A549 (cell line): ENCODE data around the gene IFI44. TPM values are rescaled to one million over a fixed set of nuclear protein-coding genes. Genes with fewer than 3 reads are reported as not detected.

ENCODE experiments used
- ATAC-seq, 2 experiments: fragments of 200-7000 bp in 1 of 2; fragments of >200 bp in 1 of 2; cut with Nextera tagmentation in 1 of 2; cut with Tn5 transposase in 1 of 2; 3 replicates each; pipeline versions ENCODE4 v1.8.0 to v1.9.1; 2018 to 2020; ENCODE audit warnings: mild to moderate bottlenecking in 1 of 2, moderate library complexity in 1 of 2
- CTCF ChIA-PET: fragments of 300-600 bp; sonication (Branson Sonifier 250); formaldehyde crosslinking; extraction: SDS; loops from one replicate; lab custom pipeline; 2021; ENCODE audit warnings: antibody characterized with exemption, inconsistent platforms; lab: Yijun Ruan, JAX
- POLR2A ChIA-PET: fragments of 350-600 bp; formaldehyde crosslinking; extraction: SDS; loops from one replicate; lab custom pipeline; 2021; ENCODE audit warnings: antibody characterized with exemption, inconsistent platforms; lab: Yijun Ruan, JAX
- DNase-seq, 2 experiments: peaks; one replicate each; pipeline versions ENCODE4 v3.0.0 to v3.0.0-alpha.2; 2011 to 2016; ENCODE audit warnings: low read depth in 1 of 2, low spot score in 1 of 2
- FAIRE-seq: peaks from 2 replicates; lab custom pipeline; 2011; peaks lifted over from hg19 to GRCh38; lab: Jason Lieb, UNC
- H3K27ac ChIP-seq, 2 experiments: fragments of >200 bp; sonication (Bioruptor Twin); formaldehyde crosslinking; 3 replicates each; pipeline ENCODE4 v1.5.1; 2016 to 2017
- H3K4me1 ChIP-seq: fragments of >200 bp; sonication (Bioruptor Twin); formaldehyde crosslinking; 3 replicates; pipeline ENCODE4 v1.6.1; 2016
- H3K4me2 ChIP-seq: fragments of >200 bp; sonication (Bioruptor Twin); formaldehyde crosslinking; 3 replicates; pipeline ENCODE4 v1.6.1; 2016
- H3K4me3 ChIP-seq: fragments of >200 bp; sonication (Bioruptor Twin); formaldehyde crosslinking; 3 replicates; pipeline ENCODE4 v1.5.1; 2016
- H3K9me3 ChIP-seq: fragments of >200 bp; sonication (Bioruptor Twin); formaldehyde crosslinking; 3 replicates; pipeline ENCODE4 v1.6.1; 2016
- CHD2 ChIP-seq: fragments of 150-350 bp; IDR thresholded peaks from 2 replicates; pipeline ENCODE4 v1.6.1; 2014; ENCODE audit warnings: low read length; ENCODE audit not compliant: partially characterized antibody
- CHD4 ChIP-seq: fragments of 200-600 bp; sonication (generic); IDR thresholded peaks from 2 replicates; pipeline ENCODE4 v1.6.1; 2016; ENCODE audit warnings: antibody characterized with exemption, mild to moderate bottlenecking, borderline replicate concordance
- ESRRA ChIP-seq: fragments of 150-350 bp; IDR thresholded peaks from 2 replicates; pipeline ENCODE4 v1.6.1; 2014; ENCODE audit warnings: mild to moderate bottlenecking, low read length, borderline replicate concordance
- FOSB ChIP-seq: fragments of 250-450 bp; sonication (Bioruptor Pico); IDR thresholded peaks from 2 replicates; pipeline ENCODE4 v1.5.0; 2020; ENCODE audit warnings: mild to moderate bottlenecking, moderate library complexity
- GATA3 ChIP-seq: IDR thresholded peaks from 2 replicates; pipeline ENCODE4 v1.6.1; 2012; ENCODE audit warnings: borderline replicate concordance
- HDAC2 ChIP-seq: fragments of 200-600 bp; sonication (generic); IDR thresholded peaks from 2 replicates; pipeline ENCODE4 v1.6.1; 2016
- HOXB13 ChIP-seq: fragments of 250-450 bp; sonication (Bioruptor Pico); IDR thresholded peaks from 2 replicates; pipeline ENCODE4 v1.5.0; 2020; ENCODE audit warnings: low read depth, mild to moderate bottlenecking, moderate library complexity
- HOXB5 ChIP-seq: fragments of 250-450 bp; sonication (Bioruptor Pico); IDR thresholded peaks from 2 replicates; pipeline ENCODE4 v1.5.0; 2020; ENCODE audit warnings: mild to moderate bottlenecking, moderate library complexity
- JUNB ChIP-seq: fragments of >200 bp; sonication (Bioruptor Twin); formaldehyde crosslinking; IDR thresholded peaks from 2 replicates; pipeline ENCODE4 v1.6.1; 2016
- MAZ ChIP-seq: fragments of 150-350 bp; IDR thresholded peaks from 2 replicates; pipeline ENCODE4 v1.6.1; 2014; ENCODE audit warnings: antibody characterized with exemption, low read depth, low read length, borderline replicate concordance
- MYC ChIP-seq: IDR thresholded peaks from 2 replicates; pipeline ENCODE4 v1.6.1; 2012; ENCODE audit warnings: mild to moderate bottlenecking, inconsistent platforms, low read length, improper control_type of control experiment, borderline replicate concordance
- NFE2L2 ChIP-seq: fragments of 150-350 bp; conservative IDR thresholded peaks from 2 replicates; pipeline ENCODE4 v1.6.1; 2014; ENCODE audit warnings: low read length
- NR3C1 ChIP-seq: fragments of >200 bp; sonication (Bioruptor Twin); formaldehyde crosslinking; IDR thresholded peaks from 3 replicates; pipeline ENCODE4 v1.6.1; 2017
- PHF8 ChIP-seq: fragments of 200-600 bp; sonication (generic); IDR thresholded peaks from 2 replicates; pipeline ENCODE4 v1.6.1; 2016; ENCODE audit warnings: low read depth, mild to moderate bottlenecking, antibody characterized with exemption, moderate library complexity, borderline replicate concordance
- POLR2AphosphoS2 ChIP-seq: conservative IDR thresholded peaks from 2 replicates; pipeline ENCODE4 v1.6.1; 2012; ENCODE audit warnings: low read length, improper control_type of control experiment, inconsistent platforms
- RARB ChIP-seq: fragments of 250-450 bp; sonication (Bioruptor Pico); IDR thresholded peaks from 2 replicates; pipeline ENCODE4 v1.8.0; 2021; ENCODE audit warnings: mild to moderate bottlenecking, moderate library complexity
- SREBF2 ChIP-seq: fragments of 450-650 bp; IDR thresholded peaks from 2 replicates; pipeline ENCODE4 v1.6.1; 2014; ENCODE audit warnings: mild to moderate bottlenecking, moderate library complexity
- ZNF302 ChIP-seq: fragments of 250-450 bp; sonication (Bioruptor Pico); IDR thresholded peaks from 2 replicates; pipeline ENCODE4 v1.9.0; 2021; ENCODE audit warnings: inconsistent platforms, mild to moderate bottlenecking, moderate library complexity
- WGBS: methylation state at CpG from one replicate; pipeline ENCODE4 v1.1.6; 2017; ENCODE audit errors: missing lambda C conversion rate; 5-methylcytosine and 5-hydroxymethylcytosine counted together
- polyA plus RNA-seq, 4 experiments: library from polyadenylated mRNA; depleted of rRNA in 3 of 4; stranded (reverse); fragments of >200 nt; fragmentation: RNase III in 1 of 4; extraction: RNeasy Plus Mini Kit Qiagen cat#74134 plus additional on column Dnase treatment in 1 of 4; gene quantifications; 2 replicates in 3 of 4; 3 replicates in 1 of 4; pipeline ENCODE4 v1.2.3, GENCODE V29; 2011 to 2017
- TF ChIP-seq, protein P1 (sequence below): fragments of >200 bp; sonication (Bioruptor Twin); formaldehyde crosslinking; IDR thresholded peaks from 2 replicates; pipeline ENCODE4 v1.6.1; 2016
- TF ChIP-seq, protein P2 (sequence below): fragments of 450-650 bp; IDR thresholded peaks from 2 replicates; pipeline ENCODE4 v1.6.1; 2014; ENCODE audit warnings: antibody characterized with exemption
- TF ChIP-seq, protein P3 (sequence below): fragments of 150-350 bp; IDR thresholded peaks from 2 replicates; pipeline ENCODE4 v1.6.1; 2014; ENCODE audit warnings: low read depth, mild to moderate bottlenecking, low read length
- TF ChIP-seq, protein P4 (sequence below): fragments of 250-450 bp; sonication (Bioruptor Pico); IDR thresholded peaks from 2 replicates; pipeline ENCODE4 v1.5.0; 2021; ENCODE audit warnings: mild to moderate bottlenecking, moderate library complexity, borderline replicate concordance

The IFI44 gene
- polyA plus RNA-seq, 2 of the 4 experiments (the other 2 are of a cell fraction): 0.05 to 0.44 TPM

DNA sequence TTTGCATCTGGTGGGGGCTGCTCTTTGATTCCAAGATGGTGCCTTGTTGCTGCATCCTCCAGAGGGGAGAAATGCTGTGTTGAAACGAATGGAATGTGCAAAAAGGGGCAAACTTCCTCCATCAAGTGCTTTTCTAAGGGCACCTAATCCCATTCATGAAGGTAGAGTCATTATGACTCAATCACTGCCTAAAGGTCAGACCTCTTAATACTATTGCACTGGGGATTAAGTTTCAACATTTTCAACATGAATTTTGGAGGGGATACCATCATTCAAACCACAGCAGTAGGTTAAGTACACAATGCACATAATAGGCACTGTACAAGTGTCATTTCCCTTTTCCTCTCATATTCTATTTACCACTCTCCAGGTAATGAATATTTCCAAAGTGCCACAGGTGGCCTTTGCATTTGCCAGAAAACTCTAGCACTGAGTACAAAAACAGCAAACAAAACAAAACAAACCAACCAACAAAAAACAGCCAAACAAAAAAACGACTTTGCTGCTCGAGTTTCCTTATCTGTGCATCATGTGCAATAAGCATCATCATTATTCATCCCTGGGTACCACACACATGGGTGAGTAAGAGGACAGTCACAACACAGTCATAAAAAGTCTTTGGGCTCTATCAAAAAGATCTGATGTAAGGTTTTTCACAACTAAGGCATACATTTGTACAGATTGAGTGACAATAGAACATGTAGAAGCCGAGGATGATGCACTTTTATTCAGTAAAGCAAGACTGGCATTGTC lies 42.5 kb downstream of the IFI44 start:
- FAIRE-seq (no peak), DNase-seq (peak in 1 of 2 experiments; percentile 2), ATAC-seq (peak in 1 of 2 experiments; percentile 70; a peak in 2 of 6 replicates)
- H3K27ac ChIP-seq: peak overlapping the region in 1 of 2 experiments; percentile 66; a peak in 3 of 6 replicates
- WGBS: 1% methylated on average over 4 of the region's 4 CpGs
- H3K4me1 ChIP-seq: peaks cover 5% of the 10 kb centered on the region; the same call in 1 of the 3 replicates
- H3K4me2 ChIP-seq: no peak overlapping the region
- no peak for TF ChIP-seq PHF8
- TF ChIP-seq JUNB: peak; percentile 52; the same call in 1 of the 2 replicates
- TF ChIP-seq, all 56 proteins: peak for 1
- CTCF ChIA-PET: no interaction called here
- H3K4me3 ChIP-seq: no peak overlapping the region
- POLR2A ChIA-PET: no interaction called here
- no peaks in the 10 kb centered on the region for H3K9me3 ChIP-seq

- Histone ChIP-seq H3K4me1 (no peaks in the 10 kb centered on the region), H3K4me2 (no peak overlapping the region), H3K27ac (no peak overlapping the region), H3K9me3 (no peaks in the 10 kb centered on the region), H3K4me3 (no peak overlapping the region)
- ATAC-seq: no peak
- no peak for FAIRE-seq
- CTCF ChIA-PET: interaction anchor here (0.8 kb wide), 1 partner anchor 24 kb away, joined by 4 read pairs; no protein-coding TSS in a partner anchor
- no peak for DNase-seq
- TF ChIP-seq, protein P1, sequence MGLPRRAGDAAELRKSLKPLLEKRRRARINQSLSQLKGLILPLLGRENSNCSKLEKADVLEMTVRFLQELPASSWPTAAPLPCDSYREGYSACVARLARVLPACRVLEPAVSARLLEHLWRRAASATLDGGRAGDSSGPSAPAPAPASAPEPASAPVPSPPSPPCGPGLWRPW: no peak
- POLR2A ChIA-PET: no interaction called here
Observed at GRCh38 chr1:78699813-78700212, 50.2 kb downstream of the IFI44 start.

GRCh38 chr1:78702426-78702825 lies 52.8 kb downstream of the IFI44 start:
- Histone ChIP-seq H3K4me3 (no peak overlapping the region), H3K4me1 (no peaks in the 10 kb centered on the region), H3K9me3 (no peaks in the 10 kb centered on the region), H3K27ac (no peak overlapping the region), H3K4me2 (no peak overlapping the region)
- ChIA-PET POLR2A (no interaction called here), CTCF (interaction anchor here (0.6 to 1.3 kb wide), 2 partner anchors 26 to 1353 kb away, joined by 3 to 4 read pairs; no protein-coding TSS in a partner anchor)
- FAIRE-seq: no peak
- TF ChIP-seq, protein P2, sequence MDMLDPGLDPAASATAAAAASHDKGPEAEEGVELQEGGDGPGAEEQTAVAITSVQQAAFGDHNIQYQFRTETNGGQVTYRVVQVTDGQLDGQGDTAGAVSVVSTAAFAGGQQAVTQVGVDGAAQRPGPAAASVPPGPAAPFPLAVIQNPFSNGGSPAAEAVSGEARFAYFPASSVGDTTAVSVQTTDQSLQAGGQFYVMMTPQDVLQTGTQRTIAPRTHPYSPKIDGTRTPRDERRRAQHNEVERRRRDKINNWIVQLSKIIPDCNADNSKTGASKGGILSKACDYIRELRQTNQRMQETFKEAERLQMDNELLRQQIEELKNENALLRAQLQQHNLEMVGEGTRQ: no peak
- TF ChIP-seq ESRRA (no peak), MYC (no peak), HOXB5 (CRISPR knock-in tag) (no peak), HDAC2 (no peak), POLR2AphosphoS2 (no peak), MAZ (no peak), NFE2L2 (no peak)
- TF ChIP-seq, all 56 proteins: peak for 0
- DNase-seq (no peak), ATAC-seq (no peak)
- WGBS: 35% methylated on average over 2 of the region's 2 CpGs

DNA sequence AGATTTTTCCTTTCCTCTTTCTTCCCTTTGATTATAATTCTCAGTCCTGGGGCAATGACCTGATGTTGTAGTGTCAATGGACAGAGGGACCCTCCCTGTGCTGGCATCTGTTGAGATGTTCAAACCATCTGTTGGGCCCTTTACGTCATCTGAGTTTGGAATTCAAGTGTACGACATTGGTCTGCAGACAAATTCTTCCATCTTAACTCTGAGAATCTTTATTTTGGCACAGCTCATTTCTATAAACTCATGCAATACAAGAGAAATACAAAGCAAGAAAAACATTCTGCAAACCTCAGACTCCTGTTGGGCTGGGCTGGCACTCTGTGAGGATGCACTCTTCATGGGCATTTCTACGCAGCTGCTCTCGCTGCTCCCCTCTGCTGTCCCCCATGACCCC lies 54.2 kb downstream of the IFI44 start:
- DNase-seq: no peak
- no peaks in the 10 kb centered on the region for H3K9me3 ChIP-seq
- TF ChIP-seq PHF8 (no peak), ZNF302 (CRISPR knock-in tag) (no peak)
- TF ChIP-seq, all 56 proteins: peak for 0
- no peak overlapping the region for H3K4me3 ChIP-seq
- ATAC-seq (no peak), FAIRE-seq (no peak)
- CTCF ChIA-PET: no interaction called here
- POLR2A ChIA-PET: no interaction called here
- 60% methylated on average over 4 of the region's 4 CpGs for WGBS
- H3K27ac ChIP-seq: no peak overlapping the region
- H3K4me1 ChIP-seq: no peaks in the 10 kb centered on the region
- H3K4me2 ChIP-seq: no peak overlapping the region

GRCh38 chr1:78712467-78713051 lies 62.9 kb downstream of the IFI44 start:
- no peak for FAIRE-seq
- 34% methylated on average over 3 of the region's 3 CpGs for WGBS
- POLR2A ChIA-PET: no interaction called here
- CTCF ChIA-PET: no interaction called here
- Histone ChIP-seq H3K4me1 (peaks cover 4% of the 10 kb centered on the region; the same call in 1 of the 3 replicates), H3K4me3 (no peak overlapping the region), H3K4me2 (no peak overlapping the region), H3K27ac (no peak overlapping the region), H3K9me3 (no peaks in the 10 kb centered on the region)
- DNase-seq: no peak
- ATAC-seq: no peak
- TF ChIP-seq, protein P3, sequence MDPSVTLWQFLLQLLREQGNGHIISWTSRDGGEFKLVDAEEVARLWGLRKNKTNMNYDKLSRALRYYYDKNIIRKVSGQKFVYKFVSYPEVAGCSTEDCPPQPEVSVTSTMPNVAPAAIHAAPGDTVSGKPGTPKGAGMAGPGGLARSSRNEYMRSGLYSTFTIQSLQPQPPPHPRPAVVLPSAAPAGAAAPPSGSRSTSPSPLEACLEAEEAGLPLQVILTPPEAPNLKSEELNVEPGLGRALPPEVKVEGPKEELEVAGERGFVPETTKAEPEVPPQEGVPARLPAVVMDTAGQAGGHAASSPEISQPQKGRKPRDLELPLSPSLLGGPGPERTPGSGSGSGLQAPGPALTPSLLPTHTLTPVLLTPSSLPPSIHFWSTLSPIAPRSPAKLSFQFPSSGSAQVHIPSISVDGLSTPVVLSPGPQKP: no peak
- TF ChIP-seq SREBF2: no peak
- TF ChIP-seq FOSB (CRISPR knock-in tag): no peak
- no peak for TF ChIP-seq GATA3
- no peak for TF ChIP-seq RARB (CRISPR knock-in tag)
- TF ChIP-seq NR3C1: no peak
- TF ChIP-seq CHD4: no peak
- no peak for TF ChIP-seq HOXB13
- no peak for TF ChIP-seq CHD2
- TF ChIP-seq, protein P4, sequence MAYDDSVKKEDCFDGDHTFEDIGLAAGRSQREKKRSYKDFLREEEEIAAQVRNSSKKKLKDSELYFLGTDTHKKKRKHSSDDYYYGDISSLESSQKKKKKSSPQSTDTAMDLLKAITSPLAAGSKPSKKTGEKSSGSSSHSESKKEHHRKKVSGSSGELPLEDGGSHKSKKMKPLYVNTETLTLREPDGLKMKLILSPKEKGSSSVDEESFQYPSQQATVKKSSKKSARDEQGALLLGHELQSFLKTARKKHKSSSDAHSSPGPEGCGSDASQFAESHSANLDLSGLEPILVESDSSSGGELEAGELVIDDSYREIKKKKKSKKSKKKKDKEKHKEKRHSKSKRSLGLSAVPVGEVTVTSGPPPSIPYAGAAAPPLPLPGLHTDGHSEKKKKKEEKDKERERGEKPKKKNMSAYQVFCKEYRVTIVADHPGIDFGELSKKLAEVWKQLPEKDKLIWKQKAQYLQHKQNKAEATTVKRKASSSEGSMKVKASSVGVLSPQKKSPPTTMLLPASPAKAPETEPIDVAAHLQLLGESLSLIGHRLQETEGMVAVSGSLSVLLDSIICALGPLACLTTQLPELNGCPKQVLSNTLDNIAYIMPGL: no peak
